ENCODE results near the gene FIGLA.
"Not testable (repeated sequence)": the region's sequence is repeated elsewhere in the genome, so short reads cannot be mapped to it uniquely, and the experiment has no call there.

The FIGLA gene

GRCh38 chr2:70807102-70807827, 16.8 kb upstream of the FIGLA start:
- Histone ChIP-seq H3K4me1 (ENCODE audit: insufficient read depth, low read length) (no peaks in the 10 kb centered on the region), H3K9me3 (ENCODE audit: low read length) (no peaks in the 10 kb centered on the region), H3K27me3 (ENCODE audit: control insufficient read depth in 1 of 2, insufficient read depth in 2 of 2, low read length in 2 of 2) (no peaks in the 10 kb centered on the region), H3K4me3 (ENCODE audit: low read depth in 1 of 2, low read length in 2 of 2) (no peak overlapping the region), H3K36me3 (ENCODE audit: insufficient read depth, low read length) (no peaks in the 10 kb centered on the region), H3K27ac (ENCODE audit: low read depth, low read length) (no peak overlapping the region), H3K9ac (ENCODE audit: low read length) (no peak overlapping the region)

GRCh38 chr2:70806620-70807019, 16.2 kb upstream of the FIGLA start:
- Histone ChIP-seq H3K27ac (ENCODE audit: low read depth, low read length) (no peak overlapping the region), H3K9me3 (ENCODE audit: low read length) (no peaks in the 10 kb centered on the region), H3K4me1 (ENCODE audit: insufficient read depth, low read length) (no peaks in the 10 kb centered on the region), H3K4me3 (ENCODE audit: low read depth in 1 of 2, low read length in 2 of 2) (no peak overlapping the region), H3K9ac (ENCODE audit: low read length) (no peak overlapping the region), H3K27me3 (ENCODE audit: control insufficient read depth in 1 of 2, insufficient read depth in 2 of 2, low read length in 2 of 2) (no peaks in the 10 kb centered on the region), H3K36me3 (ENCODE audit: insufficient read depth, low read length) (no peaks in the 10 kb centered on the region)

GRCh38 chr2:70806013-70806412, 15.6 kb upstream of the FIGLA start:
- no peak overlapping the region for H3K4me3 ChIP-seq (ENCODE audit: low read depth in 1 of 2, low read length in 2 of 2)
- H3K36me3 ChIP-seq (ENCODE audit: insufficient read depth, low read length), result no peaks in the 10 kb centered on the region
- H3K27ac ChIP-seq (ENCODE audit: low read depth, low read length), result no peak overlapping the region
- no peaks in the 10 kb centered on the region for H3K4me1 ChIP-seq (ENCODE audit: insufficient read depth, low read length)
- H3K9me3 ChIP-seq (ENCODE audit: low read length), result no peaks in the 10 kb centered on the region
- H3K27me3 ChIP-seq (ENCODE audit: control insufficient read depth in 1 of 2, insufficient read depth in 2 of 2, low read length in 2 of 2), result no peaks in the 10 kb centered on the region
- no peak overlapping the region for H3K9ac ChIP-seq (ENCODE audit: low read length)

DNA sequence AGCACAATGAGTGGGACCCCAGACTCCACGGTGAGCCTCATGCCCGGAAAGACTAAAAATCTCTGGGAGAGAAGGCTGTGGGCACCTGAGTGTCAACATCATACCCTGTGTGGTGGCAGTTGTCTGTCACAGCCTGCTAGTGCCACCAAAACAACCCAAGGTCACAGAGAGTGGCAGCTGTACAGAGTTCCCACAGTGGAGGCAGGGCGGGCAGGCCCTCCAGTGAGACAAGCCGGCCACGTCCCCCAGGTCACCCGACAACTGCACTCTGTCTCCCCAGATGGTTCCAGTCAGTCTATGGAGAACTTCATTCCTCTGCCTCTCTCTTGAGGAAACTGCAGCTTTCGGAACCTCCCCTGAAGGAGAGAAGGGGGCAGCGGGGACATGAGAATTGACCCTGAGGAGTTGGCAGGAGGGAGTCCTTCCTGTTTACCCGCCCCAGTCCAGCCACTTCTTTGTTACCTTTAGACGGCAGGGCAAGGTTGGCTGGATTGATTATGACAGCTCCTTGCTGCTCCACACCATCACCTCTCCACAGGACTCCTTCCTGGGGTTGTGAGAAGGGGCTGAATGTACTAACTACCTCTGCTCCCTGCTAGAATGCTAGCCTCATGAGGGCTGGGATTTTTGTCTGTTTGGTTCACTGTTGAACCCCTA, 11.3 kb upstream of the FIGLA start:
- Histone ChIP-seq H3K27ac (ENCODE audit: low read depth, low read length) (no peak overlapping the region), H3K9ac (ENCODE audit: low read length) (no peak overlapping the region), H3K4me1 (ENCODE audit: insufficient read depth, low read length) (no peaks in the 10 kb centered on the region), H3K4me3 (ENCODE audit: low read depth in 1 of 2, low read length in 2 of 2) (no peak overlapping the region), H3K27me3 (ENCODE audit: control insufficient read depth in 1 of 2, insufficient read depth in 2 of 2, low read length in 2 of 2) (no peaks in the 10 kb centered on the region), H3K9me3 (ENCODE audit: low read length) (peaks cover 7% of the 10 kb centered on the region), H3K36me3 (ENCODE audit: insufficient read depth, low read length) (no peaks in the 10 kb centered on the region)

DNA sequence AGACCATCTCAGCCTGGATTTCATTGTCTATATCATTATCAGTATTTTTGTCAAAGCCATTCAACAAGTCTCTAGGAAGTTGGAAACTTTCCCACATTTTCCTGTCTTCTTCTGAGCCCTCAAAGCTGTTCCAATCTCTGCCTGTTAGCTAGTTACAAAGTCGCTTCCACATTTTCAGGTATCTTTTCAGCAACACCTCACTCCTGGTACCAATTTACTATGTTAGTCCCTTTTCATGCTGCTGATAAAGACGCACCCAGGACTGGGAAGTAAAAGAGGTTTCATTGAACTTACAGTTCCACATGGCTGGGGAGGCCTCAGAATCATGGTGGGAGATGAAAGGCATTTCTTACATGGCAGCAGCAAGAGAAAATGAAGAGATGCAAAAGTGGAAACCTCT, 9.3 kb upstream of the FIGLA start:
- Histone ChIP-seq H3K27me3 (ENCODE audit: control insufficient read depth in 1 of 2, insufficient read depth in 2 of 2, low read length in 2 of 2) (no peaks in the 10 kb centered on the region), H3K27ac (ENCODE audit: low read depth, low read length) (no peak overlapping the region), H3K9me3 (ENCODE audit: low read length) (peaks cover 7% of the 10 kb centered on the region), H3K4me1 (ENCODE audit: insufficient read depth, low read length) (no peaks in the 10 kb centered on the region), H3K4me3 (ENCODE audit: low read depth in 1 of 2, low read length in 2 of 2) (no peak overlapping the region), H3K9ac (ENCODE audit: low read length) (no peak overlapping the region), H3K36me3 (ENCODE audit: insufficient read depth, low read length) (no peaks in the 10 kb centered on the region)

DNA sequence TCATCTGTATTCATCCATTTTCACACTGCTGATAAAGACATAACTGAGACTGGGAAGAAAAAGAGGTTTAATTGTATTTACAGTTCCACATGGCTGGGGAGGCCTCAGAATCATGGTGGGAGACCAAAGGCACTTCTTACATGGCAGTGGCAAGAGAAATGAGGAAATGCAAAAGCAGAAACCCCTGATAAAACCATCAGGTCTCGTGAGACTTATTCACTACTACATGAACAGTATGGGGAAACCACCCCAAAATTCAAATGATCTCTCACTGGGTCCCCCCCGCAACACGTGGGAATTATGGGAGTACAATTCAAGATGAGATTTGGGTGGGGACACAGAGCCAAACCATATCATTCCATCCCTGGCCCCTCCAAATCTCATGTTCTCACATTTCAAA, 7.6 kb upstream of the FIGLA start:
- H3K27me3 ChIP-seq (ENCODE audit: control insufficient read depth in 1 of 2, insufficient read depth in 2 of 2, low read length in 2 of 2); H3K9me3 ChIP-seq (ENCODE audit: low read length): not testable (repeated sequence)

GRCh38 chr2:70797506-70797905, 7.1 kb upstream of the FIGLA start:
- Histone ChIP-seq H3K27me3 (ENCODE audit: control insufficient read depth in 1 of 2, insufficient read depth in 2 of 2, low read length in 2 of 2) (no peaks in the 10 kb centered on the region), H3K9me3 (ENCODE audit: low read length) (peaks cover 7% of the 10 kb centered on the region), H3K27ac (ENCODE audit: low read depth, low read length) (no peak overlapping the region), H3K9ac (ENCODE audit: low read length) (no peak overlapping the region), H3K4me3 (ENCODE audit: low read depth in 1 of 2, low read length in 2 of 2) (no peak overlapping the region), H3K36me3 (ENCODE audit: insufficient read depth, low read length) (no peaks in the 10 kb centered on the region), H3K4me1 (ENCODE audit: insufficient read depth, low read length) (no peaks in the 10 kb centered on the region)

More for the DNA sequence above, 7.6 kb upstream of the FIGLA start:
- not testable (repeated sequence) for H3K4me3 ChIP-seq (ENCODE audit: low read depth in 1 of 2, low read length in 2 of 2); H3K4me1 ChIP-seq (ENCODE audit: insufficient read depth, low read length); H3K36me3 ChIP-seq (ENCODE audit: insufficient read depth, low read length); H3K9ac ChIP-seq (ENCODE audit: low read length); H3K27ac ChIP-seq (ENCODE audit: low read depth, low read length)

- H3K4me1 ChIP-seq (ENCODE audit: insufficient read depth, low read length), result no peaks in the 10 kb centered on the region
- no peaks in the 10 kb centered on the region for H3K36me3 ChIP-seq (ENCODE audit: insufficient read depth, low read length)
- H3K9me3 ChIP-seq (ENCODE audit: low read length), result peaks cover 7% of the 10 kb centered on the region
- no peak overlapping the region for H3K27ac ChIP-seq (ENCODE audit: low read depth, low read length)
- peaks cover 0 to 7% of the 10 kb centered on the region in 2 donors for H3K27me3 ChIP-seq (ENCODE audit: control insufficient read depth in 1 of 2, insufficient read depth in 2 of 2, low read length in 2 of 2)
- no peak overlapping the region for H3K4me3 ChIP-seq (ENCODE audit: low read depth in 1 of 2, low read length in 2 of 2)
- H3K9ac ChIP-seq (ENCODE audit: low read length), result no peak overlapping the region
Measured at GRCh38 chr2:70796262-70796661, 5.8 kb upstream of the FIGLA start.

DNA sequence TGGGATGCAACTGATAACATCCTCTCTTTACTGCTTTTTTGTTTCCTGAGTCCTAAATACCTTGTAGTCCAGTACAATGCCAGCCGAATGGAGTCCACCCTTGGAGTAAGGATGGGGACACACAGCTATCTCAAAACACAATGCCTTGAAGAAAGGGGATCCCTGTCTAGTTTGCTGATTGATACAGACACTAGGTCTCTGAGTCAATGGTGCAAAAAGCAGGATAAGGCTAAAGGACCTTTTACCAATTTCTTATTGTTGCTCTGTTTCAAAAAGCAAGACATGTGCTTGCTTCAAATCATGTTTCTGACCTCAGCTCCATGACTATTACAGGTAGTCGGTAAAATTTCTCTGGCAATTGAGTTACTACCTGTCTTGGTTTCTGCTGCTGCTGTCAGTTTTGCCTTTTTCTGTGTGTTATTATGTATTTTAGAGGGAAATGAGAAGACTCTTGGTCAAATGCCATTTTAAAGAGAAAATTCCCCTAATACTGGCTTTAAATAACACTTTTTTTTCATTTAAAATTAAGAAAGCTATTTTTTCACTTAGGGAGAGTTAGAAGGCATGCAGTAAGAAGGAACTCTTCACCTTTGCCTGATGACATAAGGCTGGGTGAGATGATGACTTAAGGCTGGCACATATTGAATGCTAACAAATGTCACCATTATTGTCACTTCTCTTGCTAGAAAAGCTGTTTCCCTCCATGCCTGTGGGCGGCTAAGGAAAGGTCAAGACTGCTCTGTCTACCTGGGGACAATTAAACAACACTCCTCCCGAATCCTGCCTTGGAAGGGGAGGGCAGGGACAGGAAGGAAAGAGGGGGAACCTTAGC, 4.9 kb upstream of the FIGLA start:
- H3K27me3 ChIP-seq (ENCODE audit: control insufficient read depth in 1 of 2, insufficient read depth in 2 of 2, low read length in 2 of 2), result peaks cover 0 to 13% of the 10 kb centered on the region in 2 donors
- no peaks in the 10 kb centered on the region for H3K4me1 ChIP-seq (ENCODE audit: insufficient read depth, low read length)
- H3K36me3 ChIP-seq (ENCODE audit: insufficient read depth, low read length), result no peaks in the 10 kb centered on the region
- H3K4me3 ChIP-seq (ENCODE audit: low read depth in 1 of 2, low read length in 2 of 2), result no peak overlapping the region
- no peak overlapping the region for H3K27ac ChIP-seq (ENCODE audit: low read depth, low read length)
- peaks cover 4% of the 10 kb centered on the region for H3K9me3 ChIP-seq (ENCODE audit: low read length)
- H3K9ac ChIP-seq (ENCODE audit: low read length), result no peak overlapping the region

GRCh38 chr2:70793450-70793849, 3.0 kb upstream of the FIGLA start:
- no peak overlapping the region for H3K9ac ChIP-seq (ENCODE audit: low read length)
- H3K9me3 ChIP-seq (ENCODE audit: low read length), result no peaks in the 10 kb centered on the region
- no peaks in the 10 kb centered on the region for H3K36me3 ChIP-seq (ENCODE audit: insufficient read depth, low read length)
- H3K27ac ChIP-seq (ENCODE audit: low read depth, low read length), result no peak overlapping the region
- H3K4me1 ChIP-seq (ENCODE audit: insufficient read depth, low read length), result peaks cover 4% of the 10 kb centered on the region
- peaks cover 5 to 24% of the 10 kb centered on the region in 2 donors for H3K27me3 ChIP-seq (ENCODE audit: control insufficient read depth in 1 of 2, insufficient read depth in 2 of 2, low read length in 2 of 2)
- no peak overlapping the region for H3K4me3 ChIP-seq (ENCODE audit: low read depth in 1 of 2, low read length in 2 of 2)

- Histone ChIP-seq H3K27ac (ENCODE audit: low read depth, low read length) (no peak overlapping the region), H3K9me3 (ENCODE audit: low read length) (no peaks in the 10 kb centered on the region), H3K9ac (ENCODE audit: low read length) (no peak overlapping the region), H3K27me3 (ENCODE audit: control insufficient read depth in 1 of 2, insufficient read depth in 2 of 2, low read length in 2 of 2) (peaks cover 5 to 24% of the 10 kb centered on the region in 2 donors), H3K36me3 (ENCODE audit: insufficient read depth, low read length) (no peaks in the 10 kb centered on the region), H3K4me1 (ENCODE audit: insufficient read depth, low read length) (peaks cover 4% of the 10 kb centered on the region), H3K4me3 (ENCODE audit: low read depth in 1 of 2, low read length in 2 of 2) (peak overlapping the region; percentile 23 to 49)
Measured at GRCh38 chr2:70789304-70790135, 923 bp downstream of the FIGLA start.
